GM19324 (cell line): ENCODE measurements around the gene THSD4.
"Not testable (repeated sequence)": the region's sequence is repeated elsewhere in the genome, so short reads cannot be mapped to it uniquely, and the experiment has no call there.

Experiments
- ATAC-seq: cut with Tn5 transposase; IDR thresholded peaks from one replicate; pipeline ENCODE4 v1.9.1; 2021; ENCODE audit warnings: mild to moderate bottlenecking, moderate library complexity; ENCODE audit not compliant: unreplicated experiment, low FRiP score

Gene THSD4

GRCh38 chr15:71213943-71214342 is 98.7 kb downstream of the THSD4 start:
- not testable (repeated sequence) for ATAC-seq

DNA sequence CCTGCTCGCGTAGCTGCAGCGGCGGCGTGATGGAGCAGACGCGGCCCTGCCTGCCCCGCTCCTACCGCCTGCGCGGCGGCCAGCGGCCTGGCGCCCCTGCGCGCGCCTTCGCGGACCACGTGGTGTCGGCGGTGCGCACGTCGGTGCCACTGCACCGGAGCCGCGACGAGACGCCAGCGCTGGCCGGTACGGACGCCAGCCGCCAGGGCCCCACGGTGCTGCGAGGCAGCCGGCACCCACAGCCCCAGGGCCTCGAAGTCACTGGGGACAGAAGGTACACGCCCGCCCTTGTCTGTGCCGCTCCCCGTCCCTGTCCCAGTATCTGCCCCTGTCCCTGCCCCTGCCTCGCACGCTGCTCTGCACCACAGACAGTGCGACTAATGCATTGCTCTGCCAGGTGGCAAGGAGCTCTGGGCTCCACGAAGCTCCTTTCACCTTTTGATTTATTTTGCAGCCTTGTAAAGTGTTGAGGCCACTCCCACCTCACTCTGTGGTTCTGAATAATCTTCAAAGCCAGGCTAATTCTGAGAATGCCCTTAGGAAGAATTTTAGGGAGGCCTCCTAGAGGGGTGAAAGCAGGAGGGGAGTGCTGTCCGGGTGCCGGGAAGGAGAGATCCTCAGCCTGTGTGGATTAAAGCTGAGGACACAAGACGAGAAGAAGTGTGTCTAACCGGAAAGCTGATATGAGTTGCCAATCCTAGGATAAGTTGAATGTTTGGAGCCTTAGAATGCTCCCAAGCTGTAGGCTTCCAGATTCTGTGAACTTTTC is 100.0 kb downstream of the THSD4 start:
- ATAC-seq: no peak

DNA sequence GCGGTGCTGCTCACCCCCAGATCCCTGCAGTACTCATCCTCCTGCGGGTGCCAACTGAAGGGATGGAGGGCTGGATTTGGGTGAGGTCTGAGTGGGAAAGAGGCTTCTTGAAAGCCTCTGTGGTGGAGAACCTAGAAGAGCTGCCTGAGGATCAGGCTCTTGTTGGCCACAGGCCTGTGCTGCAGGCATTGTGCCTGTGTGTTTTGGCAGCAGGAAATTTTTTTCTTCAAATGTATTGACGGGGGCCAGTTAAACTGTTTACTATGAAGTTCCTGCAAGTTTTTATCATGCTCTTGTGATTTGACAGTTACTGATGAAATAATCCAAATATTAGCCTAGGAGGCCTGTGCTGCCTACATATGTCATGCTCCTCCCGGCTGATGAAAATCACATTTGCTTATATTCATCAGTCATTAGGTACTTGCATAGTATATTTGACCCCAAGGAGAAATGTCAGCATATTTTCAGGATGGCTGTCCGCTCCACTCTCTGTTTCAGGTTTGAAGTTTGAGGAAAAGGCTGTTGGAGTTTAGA is 103.1 kb downstream of the THSD4 start:
- no peak for ATAC-seq

DNA sequence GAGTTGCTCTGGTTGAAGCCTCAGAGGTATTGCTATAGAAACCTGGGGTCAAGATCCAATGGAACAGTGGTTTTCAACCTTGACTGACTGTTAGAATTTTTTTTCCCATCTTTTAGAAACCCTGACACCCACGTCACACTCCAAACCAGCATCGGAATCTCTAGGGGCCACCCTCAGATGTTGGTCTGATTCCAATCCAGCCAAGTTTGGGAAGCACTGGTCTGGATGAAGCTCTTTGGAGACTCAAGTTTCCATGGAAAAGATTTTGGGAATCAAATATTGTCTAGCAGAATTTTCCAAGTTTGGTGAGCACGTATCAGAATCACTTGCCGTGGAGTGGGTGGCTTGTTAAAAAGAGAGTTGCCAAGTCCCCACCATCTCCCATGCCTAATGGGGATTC is 103.8 kb downstream of the THSD4 start:
- no peak for ATAC-seq

- no peak for ATAC-seq
Observed at GRCh38 chr15:71219645-71220044, 104.4 kb downstream of the THSD4 start.

GRCh38 chr15:71220828-71221227 is 105.6 kb downstream of the THSD4 start:
- ATAC-seq: no peak

DNA sequence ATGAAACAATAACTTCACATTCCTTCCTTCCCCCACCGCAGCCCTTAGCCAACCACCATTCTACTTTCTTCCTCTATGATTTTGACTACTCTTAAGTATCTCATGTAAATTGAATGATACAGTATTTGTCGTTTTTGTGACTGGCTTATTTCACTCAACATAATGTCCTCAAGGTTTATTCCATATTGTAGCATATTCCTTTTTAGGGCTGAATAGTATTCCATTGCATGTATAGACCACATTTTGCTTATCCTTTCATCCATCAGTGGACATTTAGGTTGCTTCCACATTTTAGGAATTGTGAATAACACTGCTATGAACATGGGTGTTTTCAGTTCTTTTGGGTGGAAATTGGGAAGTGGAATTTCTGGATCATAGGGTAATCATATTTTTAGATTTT is 106.1 kb downstream of the THSD4 start:
- ATAC-seq: no peak

- ATAC-seq: no peak
Observed at GRCh38 chr15:71223516-71223915, 108.2 kb downstream of the THSD4 start.

DNA sequence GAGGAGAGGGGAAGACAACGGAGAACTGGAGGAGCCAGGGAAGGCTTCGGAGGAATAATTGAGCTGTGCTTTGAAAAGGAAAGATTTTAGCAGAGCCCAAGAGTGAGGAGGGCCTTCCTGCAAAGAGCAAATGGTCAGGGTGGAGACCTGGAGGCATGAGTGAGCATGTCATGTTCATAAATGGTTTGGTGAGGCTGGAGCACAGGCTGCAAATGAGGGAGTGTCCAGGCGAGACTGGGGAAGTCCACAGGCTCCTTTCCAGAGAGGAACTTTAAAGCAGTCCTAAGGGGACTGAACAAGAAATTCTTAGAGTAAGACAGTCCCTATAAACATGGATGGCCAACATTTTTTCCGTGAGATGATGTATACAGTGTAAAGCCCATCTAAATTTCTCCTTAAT is 108.8 kb downstream of the THSD4 start:
- no peak for ATAC-seq

DNA sequence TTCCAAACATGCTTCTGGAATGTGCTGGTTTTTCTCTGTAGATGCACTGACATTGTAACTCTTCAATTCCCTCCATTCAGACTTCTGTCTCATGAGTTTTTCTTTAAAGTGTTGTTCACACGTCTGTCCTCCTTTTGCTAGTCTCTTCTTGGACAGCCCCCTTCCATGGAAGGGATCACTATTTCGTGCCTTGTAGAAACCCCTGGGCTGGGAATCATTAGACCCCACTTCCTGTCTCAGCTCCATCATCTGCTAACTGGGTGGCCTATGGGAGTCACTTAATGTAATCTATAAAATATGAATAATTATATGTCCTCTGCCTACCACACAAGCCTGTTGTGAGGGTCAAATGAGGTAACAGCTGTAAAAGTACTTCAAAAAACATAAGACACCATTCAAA is 110.6 kb downstream of the THSD4 start:
- ATAC-seq: no peak

DNA sequence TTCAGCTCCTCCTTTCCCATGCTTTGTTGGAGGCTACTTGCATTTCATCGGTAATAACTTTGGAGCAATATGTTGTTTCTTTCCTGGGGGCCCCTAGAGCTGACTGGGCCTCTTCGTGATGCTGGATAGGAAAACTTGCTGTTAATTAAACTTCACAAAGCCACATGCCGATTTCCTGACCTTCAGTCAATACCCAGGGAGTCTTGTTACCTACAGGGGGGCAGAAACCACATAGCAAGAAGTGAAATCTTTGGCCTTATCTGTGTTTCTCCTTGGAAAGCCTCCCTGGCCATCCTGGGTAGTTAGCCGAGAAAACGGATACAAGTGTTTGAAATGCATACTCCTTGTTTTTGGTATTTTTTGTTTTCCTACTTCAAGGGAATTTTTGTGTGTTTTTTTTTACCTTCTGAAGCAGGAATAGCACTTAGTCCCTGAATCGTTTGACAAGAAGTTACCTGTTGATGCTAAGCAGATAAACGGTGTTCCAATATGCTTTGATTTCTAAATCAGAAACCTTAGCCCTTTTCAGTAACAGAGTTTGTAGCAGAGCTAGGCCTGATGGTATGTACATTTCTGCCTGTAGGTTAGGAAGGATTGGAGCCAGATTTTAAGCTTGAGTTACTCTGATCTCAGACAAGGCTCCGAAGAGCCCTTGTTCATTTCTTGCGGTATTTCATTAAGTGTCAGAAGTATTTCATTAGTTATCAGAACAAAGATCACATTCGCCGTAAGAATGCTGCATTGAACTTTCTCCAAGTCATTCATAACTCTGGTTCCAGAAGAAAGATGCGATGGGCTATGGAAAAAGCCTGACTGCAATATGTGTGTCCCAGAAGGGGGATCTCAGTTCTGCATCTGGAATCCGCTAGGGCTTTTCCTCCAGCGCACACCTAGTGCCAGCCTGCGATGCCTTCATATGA is 111.5 kb downstream of the THSD4 start:
- ATAC-seq: no peak

GRCh38 chr15:71228403-71228802 is 113.1 kb downstream of the THSD4 start:
- ATAC-seq: no peak

GRCh38 chr15:71230303-71230702 is 115.0 kb downstream of the THSD4 start:
- no peak for ATAC-seq

GRCh38 chr15:71231758-71232157 is 116.5 kb downstream of the THSD4 start:
- no peak for ATAC-seq

GRCh38 chr15:71232411-71232810 is 117.1 kb downstream of the THSD4 start:
- no peak for ATAC-seq

DNA sequence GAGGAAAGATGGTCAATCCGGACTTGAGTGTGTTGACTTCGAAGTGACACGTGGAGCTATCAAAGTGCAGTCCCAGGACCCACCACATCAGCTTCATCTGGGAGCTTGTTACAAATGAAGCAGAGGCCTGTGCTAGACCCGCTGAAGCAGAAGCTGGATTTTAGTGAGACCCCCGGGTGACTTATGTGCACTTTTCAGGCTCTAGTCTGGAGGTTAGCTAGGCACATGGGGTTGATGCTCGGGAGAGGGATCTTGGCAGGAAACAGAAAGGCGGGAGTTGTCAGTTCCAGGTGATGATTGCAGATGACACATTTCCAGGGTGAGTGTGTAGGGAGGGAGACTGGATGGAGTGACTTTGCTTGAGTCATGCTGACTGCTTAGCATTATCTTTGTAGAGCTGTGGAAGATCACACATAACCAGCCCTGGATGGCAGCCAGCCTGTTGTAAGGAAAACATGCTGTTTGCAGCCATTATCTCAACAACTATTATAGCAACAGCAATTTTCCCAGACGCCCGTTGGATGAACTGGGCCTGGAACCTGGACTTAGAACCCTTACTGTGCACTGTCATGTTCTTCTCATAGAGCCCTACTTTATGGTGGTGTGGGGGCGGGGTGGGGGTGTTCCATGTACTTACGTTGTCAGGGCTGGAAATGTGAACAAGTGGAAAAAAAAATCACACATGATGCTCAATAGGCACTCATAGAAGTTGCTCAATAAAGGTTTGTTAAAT is 122.4 kb downstream of the THSD4 start:
- ATAC-seq: no peak

GRCh38 chr15:71238926-71239325 is 123.7 kb downstream of the THSD4 start:
- ATAC-seq: no peak

- ATAC-seq: no peak
Observed at GRCh38 chr15:71239592-71240364, 124.5 kb downstream of the THSD4 start.

GRCh38 chr15:71242292-71242691 is 127.0 kb downstream of the THSD4 start:
- ATAC-seq: no peak

GRCh38 chr15:71244250-71244649 is 129.0 kb downstream of the THSD4 start:
- ATAC-seq: no peak
